Inflammatory macrophage treated with lipopolysaccharide for 4 hours (primary cell): ENCODE results near the gene UTP11.

Source experiments
- DNase-seq: peaks from one replicate; pipeline ENCODE4 v3.0.0-alpha.2; 2020

UTP11 gene

GRCh38 chr1:38046884-38047602 lies 34.5 kb downstream of the UTP11 start:
- DNase-seq: peak; percentile 52

DNA sequence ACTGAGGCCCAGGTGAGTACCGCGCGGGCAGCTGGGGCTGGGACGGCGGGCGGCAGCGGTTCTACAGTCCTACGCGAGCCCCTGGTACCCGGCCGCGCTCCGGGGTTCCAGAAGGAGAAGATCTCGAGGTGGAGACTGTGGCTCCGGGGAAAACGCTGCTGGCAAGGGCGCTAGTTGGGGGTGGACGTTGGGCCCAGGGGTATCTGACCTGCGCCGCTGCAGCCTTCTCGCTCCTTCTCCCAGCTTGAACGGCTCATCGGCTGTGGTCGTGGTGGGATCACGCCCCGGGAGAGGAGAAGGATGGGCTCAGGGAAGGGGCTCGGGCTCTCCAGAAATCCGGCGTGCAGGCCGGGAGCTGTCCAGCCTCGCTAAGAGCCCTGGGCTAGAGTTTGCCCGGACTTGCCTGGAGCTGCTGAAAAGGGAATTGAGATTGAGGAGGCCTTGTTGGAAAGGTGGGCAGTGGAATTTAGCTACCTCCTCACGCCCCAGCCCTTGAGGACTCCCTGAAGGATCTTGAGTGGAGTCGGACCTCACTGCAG lies 35.1 kb downstream of the UTP11 start:
- no peak for DNase-seq

DNA sequence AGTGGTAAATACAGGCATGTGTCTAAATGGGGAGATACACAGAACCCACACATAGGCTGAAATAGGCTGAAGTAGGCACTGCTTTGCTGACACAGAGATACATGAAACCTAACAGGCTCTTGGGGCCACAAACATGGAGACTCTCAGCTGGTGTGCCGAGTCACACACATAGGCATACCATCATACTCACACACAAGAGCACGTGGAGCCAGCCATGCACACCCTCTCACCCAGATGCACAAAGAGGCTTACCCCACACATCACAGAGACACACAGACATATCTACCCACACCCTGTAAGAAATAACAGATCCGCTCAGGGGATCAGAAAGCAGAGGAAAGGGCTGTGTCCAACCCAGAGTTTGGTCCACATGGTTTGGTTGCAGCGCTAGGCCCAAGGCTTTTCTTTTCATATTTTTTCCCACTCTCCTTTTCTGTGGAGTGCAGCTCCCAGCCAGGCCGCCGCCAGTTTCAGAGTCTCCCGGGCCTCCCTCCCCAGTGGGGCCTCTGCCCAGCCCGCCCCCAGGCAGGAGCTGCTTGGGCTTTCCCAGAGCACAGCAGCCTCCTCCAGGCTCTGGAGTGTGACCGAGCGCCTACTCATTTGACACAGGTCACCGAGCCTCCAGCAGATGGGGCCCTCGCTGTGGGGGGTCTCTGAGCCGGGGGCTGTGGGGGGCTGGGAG lies 38.0 kb downstream of the UTP11 start:
- DNase-seq: no peak

- no peak for DNase-seq
Measured at GRCh38 chr1:38051079-38051543, 38.6 kb downstream of the UTP11 start.

GRCh38 chr1:38052750-38053415 lies 40.3 kb downstream of the UTP11 start:
- DNase-seq: no peak

- DNase-seq: no peak
Measured at GRCh38 chr1:38053416-38054091, 41.0 kb downstream of the UTP11 start.

DNA sequence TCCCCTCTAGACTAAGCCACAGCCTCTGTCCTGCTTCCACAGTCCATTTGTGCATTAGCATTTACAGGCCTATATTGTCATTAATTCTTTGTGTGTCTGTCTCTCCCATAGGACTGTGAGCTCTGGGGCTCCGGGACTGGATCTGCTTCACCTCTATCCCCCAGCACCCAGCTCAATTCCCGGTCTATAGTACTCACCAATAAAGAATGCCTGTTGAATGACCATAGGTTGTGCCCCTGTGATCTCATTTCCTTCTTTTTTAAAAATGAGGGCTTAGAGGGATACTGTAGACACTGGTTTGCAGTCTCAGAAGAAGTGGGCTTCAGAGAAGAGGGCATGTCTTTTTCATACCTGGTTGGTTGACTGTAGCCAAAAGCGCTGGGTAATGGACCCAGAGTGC lies 42.9 kb downstream of the UTP11 start:
- DNase-seq: no peak

GRCh38 chr1:38055965-38056364 lies 43.4 kb downstream of the UTP11 start:
- DNase-seq: no peak

DNA sequence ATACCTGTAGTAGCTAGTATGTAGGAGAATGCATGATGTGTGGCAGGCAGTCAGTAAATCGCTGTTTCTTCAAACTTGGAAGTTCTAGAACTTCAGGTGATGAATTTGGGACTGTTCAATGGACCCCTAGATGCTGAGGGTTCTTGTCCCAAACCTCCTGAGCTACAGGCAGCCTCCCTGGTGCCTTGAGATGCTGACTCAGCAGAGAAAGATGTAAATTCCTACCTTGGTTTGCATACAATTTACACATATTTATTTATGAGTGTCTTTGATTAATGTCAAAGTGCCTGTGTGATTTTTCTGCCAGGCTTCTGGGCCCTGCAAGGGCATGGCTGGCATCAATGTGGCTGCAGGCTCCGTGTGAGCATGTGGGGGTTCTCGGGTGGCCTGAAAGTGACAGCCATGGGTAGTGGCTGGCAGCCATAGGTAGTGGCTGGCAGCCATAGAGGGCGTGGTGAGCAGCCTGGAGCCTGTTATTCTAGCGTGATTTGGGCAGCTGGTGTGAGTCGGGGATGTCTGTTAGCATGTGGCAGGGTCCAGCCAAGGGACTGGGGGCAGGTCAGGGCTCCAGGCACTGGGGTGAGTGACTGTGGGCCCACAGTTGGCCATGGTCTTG lies 47.2 kb downstream of the UTP11 start:
- no peak for DNase-seq

GRCh38 chr1:38060498-38060897 lies 48.0 kb downstream of the UTP11 start:
- no peak for DNase-seq

- DNase-seq: no peak
Measured at GRCh38 chr1:38061290-38061689, 48.8 kb downstream of the UTP11 start.

DNA sequence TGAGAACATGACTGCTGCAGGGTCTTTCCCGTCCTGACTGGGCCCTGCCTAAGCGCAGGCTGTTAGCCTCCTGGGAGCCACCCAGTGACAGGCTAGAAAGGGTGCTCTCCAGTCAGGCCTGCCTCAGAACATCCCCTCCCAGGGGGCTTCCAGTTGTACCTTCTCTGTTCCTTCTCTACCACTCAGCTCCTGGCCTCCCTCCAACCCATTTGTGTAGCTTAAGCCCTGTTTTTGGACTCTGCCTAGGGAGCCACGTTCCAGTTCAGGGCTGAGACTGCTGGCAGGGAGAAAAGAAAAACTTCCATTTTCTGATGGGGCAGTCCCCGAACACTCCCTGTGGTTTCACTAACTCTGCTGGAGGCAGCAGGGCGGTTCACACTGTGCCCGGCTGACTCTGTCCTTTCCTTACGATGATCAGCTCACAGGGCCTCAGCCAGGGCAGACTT lies 49.4 kb downstream of the UTP11 start:
- DNase-seq: no peak

DNA sequence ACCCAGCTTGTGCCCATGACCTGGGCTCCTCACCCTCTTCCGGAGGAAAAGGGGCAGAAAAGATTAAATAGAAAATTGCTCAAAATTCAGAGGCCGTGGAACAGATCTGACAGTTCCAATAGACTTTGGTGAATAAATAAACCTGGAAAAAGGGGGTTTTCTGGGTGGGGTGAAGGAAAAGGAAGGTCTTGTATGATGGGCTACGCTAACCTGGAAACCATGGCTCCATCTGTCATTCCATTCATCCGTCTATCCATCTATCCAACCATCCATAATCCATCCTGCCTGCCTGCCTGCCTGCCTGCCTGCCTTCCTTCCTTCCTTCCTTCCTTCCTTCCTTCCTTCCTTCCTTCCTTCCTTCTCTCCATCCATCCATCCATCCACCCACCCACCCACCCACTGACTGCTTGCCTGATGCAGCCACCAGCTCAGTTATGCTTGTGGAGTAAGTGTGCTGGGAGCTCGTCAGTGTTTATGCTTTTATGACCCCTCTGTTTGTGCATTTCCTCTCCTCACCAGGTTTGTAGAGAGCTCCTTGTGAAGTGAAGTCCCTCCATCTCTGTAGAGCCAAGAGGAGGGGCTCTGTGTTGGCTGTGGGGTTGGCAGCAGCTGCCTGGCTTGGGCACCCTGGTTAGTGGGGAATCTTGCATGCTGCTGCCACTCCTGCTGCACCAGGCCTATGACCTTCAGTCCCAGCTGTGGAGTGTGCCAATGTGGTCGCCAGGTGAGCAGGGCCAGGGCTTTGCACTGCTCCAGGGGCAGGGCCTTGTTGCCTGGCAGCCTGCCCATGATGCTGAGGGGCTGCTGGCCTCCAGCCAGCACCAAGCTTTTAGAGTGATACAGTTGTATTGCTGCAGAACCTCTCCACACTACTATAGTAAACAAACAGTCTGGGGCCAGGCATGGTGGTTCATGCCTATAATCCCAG lies 50.1 kb downstream of the UTP11 start:
- no peak for DNase-seq

GRCh38 chr1:38063616-38064015 lies 51.1 kb downstream of the UTP11 start:
- DNase-seq: no peak

DNA sequence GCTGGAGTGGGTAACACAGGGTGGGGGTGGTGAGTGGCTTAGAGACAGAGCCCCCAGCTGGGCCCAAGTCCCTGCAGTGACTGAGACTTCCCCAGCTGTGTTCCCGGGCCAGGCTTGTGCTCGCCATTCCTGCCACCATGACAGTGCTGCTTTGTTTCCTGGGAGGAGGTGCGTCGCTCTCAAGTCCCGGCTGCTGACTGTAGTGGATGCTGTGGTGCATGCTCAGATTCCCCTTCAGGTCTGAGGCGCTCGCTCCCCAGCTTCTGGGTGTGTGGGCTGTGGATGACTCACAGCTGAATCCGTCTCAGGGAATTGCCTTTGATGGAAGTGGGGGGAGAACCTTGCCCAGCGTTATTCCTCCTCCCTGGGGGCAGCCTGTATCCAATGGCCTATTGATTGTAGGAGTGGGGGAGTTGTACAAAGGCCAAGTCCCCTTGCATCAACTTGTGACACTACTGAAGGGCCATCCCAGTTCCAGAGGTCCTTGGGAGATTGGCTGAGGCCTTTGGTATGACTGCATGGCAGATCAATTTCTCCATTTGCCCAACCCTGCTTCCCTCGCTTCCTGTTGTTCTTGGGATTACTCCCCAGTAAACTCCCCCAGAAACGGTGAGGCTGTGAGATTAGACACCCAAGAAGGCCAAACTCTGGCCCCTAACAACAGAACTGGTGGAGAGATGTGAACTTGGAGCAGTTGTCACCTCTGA lies 51.8 kb downstream of the UTP11 start:
- DNase-seq: no peak

- DNase-seq: no peak
Measured at GRCh38 chr1:38068220-38068979, 55.9 kb downstream of the UTP11 start.

GRCh38 chr1:38068980-38069340 lies 56.4 kb downstream of the UTP11 start:
- DNase-seq: no peak

- peak; percentile 16 for DNase-seq
Measured at GRCh38 chr1:38071312-38072256, 59.0 kb downstream of the UTP11 start.

GRCh38 chr1:38072858-38073257 lies 60.3 kb downstream of the UTP11 start:
- DNase-seq: no peak
